Midbrain (tissue), 1 donor: ENCODE measurements around the gene TSPAN9.

Experiments used
- DNase-seq: peaks from one replicate; lab custom pipeline; 2025; lab: John Stamatoyannopoulos, UW

TSPAN9 gene

GRCh38 chr12:3141339-3142321 is 64.5 kb downstream of the TSPAN9 start:
- DNase-seq = no peak

- DNase-seq = no peak
Measured at GRCh38 chr12:3142386-3142785, 65.2 kb downstream of the TSPAN9 start.

GRCh38 chr12:3144495-3144894 is 67.3 kb downstream of the TSPAN9 start:
- no peak for DNase-seq

- no peak for DNase-seq
Measured at GRCh38 chr12:3145033-3145432, 67.9 kb downstream of the TSPAN9 start.

- no peak for DNase-seq
Measured at GRCh38 chr12:3145546-3146310, 68.5 kb downstream of the TSPAN9 start.

GRCh38 chr12:3147260-3147659 is 70.1 kb downstream of the TSPAN9 start:
- no peak for DNase-seq

- DNase-seq = no peak
Measured at GRCh38 chr12:3148366-3149000, 71.3 kb downstream of the TSPAN9 start.

- no peak for DNase-seq
Measured at GRCh38 chr12:3149515-3150307, 72.5 kb downstream of the TSPAN9 start.

- DNase-seq = no peak
Measured at GRCh38 chr12:3150308-3150670, 73.1 kb downstream of the TSPAN9 start.

GRCh38 chr12:3150931-3151835 is 74.0 kb downstream of the TSPAN9 start:
- no peak for DNase-seq

- no peak for DNase-seq
Measured at GRCh38 chr12:3152011-3152511, 74.9 kb downstream of the TSPAN9 start.

GRCh38 chr12:3152892-3153291 is 75.7 kb downstream of the TSPAN9 start:
- no peak for DNase-seq

GRCh38 chr12:3154006-3154405 is 76.8 kb downstream of the TSPAN9 start:
- no peak for DNase-seq

- no peak for DNase-seq
Measured at GRCh38 chr12:3155702-3156370, 78.7 kb downstream of the TSPAN9 start.

- no peak for DNase-seq
Measured at GRCh38 chr12:3157581-3158323, 80.6 kb downstream of the TSPAN9 start.

- no peak for DNase-seq
Measured at GRCh38 chr12:3158851-3159465, 81.8 kb downstream of the TSPAN9 start.

GRCh38 chr12:3160081-3160480 is 82.9 kb downstream of the TSPAN9 start:
- no peak for DNase-seq

- no peak for DNase-seq
Measured at GRCh38 chr12:3161861-3162260, 84.7 kb downstream of the TSPAN9 start.
